Measurements from ENCODE around the gene DYNC1H1.

GRCh38 chr14:101961011-101961721 lies 3.2 kb upstream of the DYNC1H1 start:
- TF ChIP-seq GATA2 (IDR thresholded peaks at IDR 0.05; ENCODE audit: low read depth, low read length) (no peak), GATA3 (IDR thresholded peaks at IDR 0.05; ENCODE audit: low read depth, low read length) (no peak)

All from SH-SY5Y (cell line).